Esophagus muscularis mucosa (tissue), 3 donors: ENCODE results near the gene PIGL.

Experiments used
- POLR2A ChIP-seq: fragments of 450-650 bp; IDR thresholded peaks from one replicate; pipeline ENCODE4 v1.6.1; 2017; ENCODE audit warnings: antibody characterized with exemption, moderate library complexity, mild to moderate bottlenecking, low read depth
- TF ChIP-seq, protein P1 (sequence below), 3 experiments: fragments of 200-600 bp in 2 of 3; fragments of 450-650 bp in 1 of 3; sonication (generic) in 2 of 3; IDR thresholded peaks; one replicate each; pipeline ENCODE4 v1.5.1; 2017 to 2019; ENCODE audit warnings: antibody characterized with exemption in 3 of 3, mild to moderate bottlenecking in 2 of 3, moderate library complexity in 1 of 3

DNA sequence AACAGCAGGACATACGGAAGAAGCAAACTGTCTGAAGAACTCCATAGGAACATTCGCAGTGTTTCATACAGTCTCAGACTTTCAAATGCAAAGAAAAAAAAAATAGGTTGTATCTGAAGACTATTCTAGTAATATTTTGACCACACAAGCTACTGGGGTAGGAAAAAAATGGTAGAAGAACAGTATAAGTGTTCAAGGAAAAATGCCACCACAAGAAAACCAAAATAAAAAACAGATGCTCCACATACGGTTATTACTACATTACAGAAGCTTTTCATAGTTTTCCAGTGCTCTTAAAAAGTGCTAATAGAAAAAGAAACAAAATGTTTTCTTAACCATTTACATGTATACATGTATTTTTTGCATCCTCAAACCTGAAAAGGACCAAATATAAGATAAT is 5.4 kb upstream of the PIGL start:
- no peak for TF ChIP-seq POLR2A
- TF ChIP-seq, protein P1, sequence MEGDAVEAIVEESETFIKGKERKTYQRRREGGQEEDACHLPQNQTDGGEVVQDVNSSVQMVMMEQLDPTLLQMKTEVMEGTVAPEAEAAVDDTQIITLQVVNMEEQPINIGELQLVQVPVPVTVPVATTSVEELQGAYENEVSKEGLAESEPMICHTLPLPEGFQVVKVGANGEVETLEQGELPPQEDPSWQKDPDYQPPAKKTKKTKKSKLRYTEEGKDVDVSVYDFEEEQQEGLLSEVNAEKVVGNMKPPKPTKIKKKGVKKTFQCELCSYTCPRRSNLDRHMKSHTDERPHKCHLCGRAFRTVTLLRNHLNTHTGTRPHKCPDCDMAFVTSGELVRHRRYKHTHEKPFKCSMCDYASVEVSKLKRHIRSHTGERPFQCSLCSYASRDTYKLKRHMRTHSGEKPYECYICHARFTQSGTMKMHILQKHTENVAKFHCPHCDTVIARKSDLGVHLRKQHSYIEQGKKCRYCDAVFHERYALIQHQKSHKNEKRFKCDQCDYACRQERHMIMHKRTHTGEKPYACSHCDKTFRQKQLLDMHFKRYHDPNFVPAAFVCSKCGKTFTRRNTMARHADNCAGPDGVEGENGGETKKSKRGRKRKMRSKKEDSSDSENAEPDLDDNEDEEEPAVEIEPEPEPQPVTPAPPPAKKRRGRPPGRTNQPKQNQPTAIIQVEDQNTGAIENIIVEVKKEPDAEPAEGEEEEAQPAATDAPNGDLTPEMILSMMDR (IDR thresholded peaks at IDR 0.05), result no peak
